Aorta (tissue), 5 donors: ENCODE measurements around the gene ACCSL. TPM values are rescaled to one million over a fixed set of nuclear protein-coding genes. Genes with fewer than 3 reads are reported as not detected.

ENCODE experiments used
- ATAC-seq: fragments of 200-7000 bp; cut with Tn5 transposase; one replicate; pipeline ENCODE4 v1.9.1; 2022; ENCODE audit warnings: moderate library complexity; ENCODE audit not compliant: low FRiP score
- DNase-seq, 2 donors: peaks; one replicate each; pipeline ENCODE4 v3.0.0-alpha.2; 2020
- H3K27ac ChIP-seq, 2 donors: one replicate each; pipeline ENCODE4 v1.5.1; 2013; ENCODE audit warnings: low read length in 2 of 2, mild to moderate bottlenecking in 2 of 2, moderate library complexity in 2 of 2, control low read depth in 1 of 2, inconsistent platforms in 1 of 2, low read depth in 1 of 2
- H3K27me3 ChIP-seq, 2 donors: one replicate each; pipeline ENCODE4 v1.6.1; 2013; ENCODE audit warnings: control low read depth in 1 of 2, low read length in 1 of 2, mild to moderate bottlenecking in 1 of 2, moderate library complexity in 1 of 2; ENCODE audit not compliant: insufficient read depth in 2 of 2, control insufficient read depth in 1 of 2
- H3K36me3 ChIP-seq, 2 donors: one replicate each; pipeline ENCODE4 v1.6.1; 2013; ENCODE audit warnings: control low read depth in 1 of 2, low read length in 1 of 2, mild to moderate bottlenecking in 1 of 2; ENCODE audit not compliant: insufficient read depth in 2 of 2, control insufficient read depth in 1 of 2
- H3K4me1 ChIP-seq, 2 donors: one replicate each; pipeline ENCODE4 v1.6.1; 2013; ENCODE audit warnings: low read length in 2 of 2, control low read depth in 1 of 2, mild to moderate bottlenecking in 1 of 2, moderate library complexity in 1 of 2; ENCODE audit not compliant: insufficient read depth in 2 of 2, control insufficient read depth in 1 of 2
- H3K4me3 ChIP-seq, 2 donors: one replicate each; pipeline ENCODE4 v1.5.1; 2013; ENCODE audit warnings: low read length in 2 of 2, control low read depth in 1 of 2, mild to moderate bottlenecking in 1 of 2
- H3K9me3 ChIP-seq: one replicate; pipeline ENCODE4 v1.6.1; 2013; ENCODE audit warnings: mild to moderate bottlenecking, low read length; ENCODE audit not compliant: control insufficient read depth
- WGBS, 2 donors: extraction: QIAGEN DNeasy Blood & Tissue Kit; methylation state at CpG; one replicate each; pipeline ENCODE4 v1.1.7; 2013; 5-methylcytosine and 5-hydroxymethylcytosine counted together
- intact Hi-C, 2 donors: fragments of 100-400 bp; cut with DNase I; formaldehyde crosslinking; loops; one replicate each; pipeline versions ENCODE4 v1.14.2 to v1.15.0; 2022
- polyA plus RNA-seq, 2 donors: library from polyadenylated mRNA; stranded (reverse); fragments of 200-250 nt; gene quantifications; one replicate each; pipeline ENCODE4 v1.2.3, GENCODE V29; 2013
- total RNA-seq, 2 donors: library from RNA; stranded (reverse); fragmentation: NEBNext Ultra II Directional; extraction: Animal tissue kit (Norgen Biotek cat#: 25700); gene quantifications; one replicate each; pipeline ENCODE4 v1.2.1, GENCODE V29; 2021
- donor health status: healthy with polysubstance abuse.
- donor health status: Bipolar disorder and iron deficiency.
- donor health status: DM: no; HTN: no; CAD: no.
- donor health status: DM: no; HTN: no; CAD: no.
- donor health status: DM: yes; HTN: yes; CAD: no.

ACCSL gene
- total and polyA plus RNA-seq, 4 donors = not detected

DNA sequence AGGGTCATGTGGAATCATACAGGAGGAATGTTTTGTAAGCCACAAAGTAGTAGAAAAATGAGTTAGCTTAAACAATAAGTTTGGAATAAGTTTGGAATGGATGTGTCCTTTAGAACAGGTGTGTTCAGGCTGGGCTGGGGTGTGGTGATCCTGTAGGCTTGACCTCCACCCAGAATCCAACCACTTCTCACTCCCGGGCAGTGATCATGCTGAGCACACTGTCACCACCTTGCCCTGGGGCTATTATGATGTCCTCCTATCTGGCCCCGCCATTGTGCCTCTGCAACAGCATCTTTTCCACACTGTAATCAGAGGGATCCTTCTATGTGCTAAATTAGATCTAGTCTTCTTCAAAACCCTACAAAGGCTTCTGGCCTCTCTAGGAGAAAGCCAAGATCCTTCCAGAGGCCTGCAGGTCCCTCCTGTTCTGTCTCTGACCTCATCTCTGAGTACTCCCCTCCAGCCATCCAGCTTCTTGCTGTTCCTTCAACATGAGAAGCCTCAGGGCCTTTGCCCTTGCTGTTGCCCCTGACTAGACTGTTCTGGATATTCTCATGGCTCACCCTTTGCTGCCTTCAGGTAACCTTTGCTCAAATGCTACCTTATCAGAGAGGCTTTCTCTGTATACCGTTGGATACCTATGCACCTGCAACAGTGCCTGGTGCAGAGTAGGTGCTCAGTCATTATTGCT is 18.8 kb upstream of the ACCSL start:
- Histone ChIP-seq H3K27ac (peak overlapping the region in 1 of 2 donors; percentile 98), H3K4me3 (no peak overlapping the region), H3K9me3 (no peaks in the 10 kb centered on the region), H3K27me3 (no peaks in the 10 kb centered on the region), H3K4me1 (peaks cover 0 to 11% of the 10 kb centered on the region in 2 donors), H3K36me3 (no peaks in the 10 kb centered on the region)
- intact Hi-C loops = loop anchor here in 1 of 2 donors (2.0 kb wide), 1 partner anchor 82 kb away; no protein-coding TSS in a partner anchor
- no peak for DNase-seq
- 93 to 95% methylated on average over 3 of the region's 3 CpGs for WGBS, 2 donors
- ATAC-seq = no peak

DNA sequence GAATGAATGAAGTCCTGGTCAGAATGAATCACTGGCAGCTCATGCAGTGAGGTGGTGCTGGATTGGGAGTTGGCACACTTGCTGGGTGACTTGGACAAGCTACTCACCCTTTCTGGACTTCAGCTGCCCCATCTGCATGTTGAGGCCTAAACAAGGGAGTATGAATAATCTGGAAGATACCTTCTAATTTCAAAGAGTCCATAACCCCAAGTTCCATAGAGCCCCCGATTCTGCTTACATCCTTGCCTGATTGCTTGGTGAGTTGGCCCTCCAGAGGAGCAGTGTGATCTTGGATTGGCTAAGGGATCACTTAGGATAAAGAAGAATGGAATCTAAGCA is 18.3 kb upstream of the ACCSL start:
- WGBS, 2 donors = 96 to 100% methylated on average over 1 of the region's 1 CpG
- Histone ChIP-seq H3K4me1 (peaks cover 0 to 11% of the 10 kb centered on the region in 2 donors), H3K4me3 (no peak overlapping the region), H3K27me3 (no peaks in the 10 kb centered on the region), H3K36me3 (no peaks in the 10 kb centered on the region), H3K9me3 (no peaks in the 10 kb centered on the region), H3K27ac (peak overlapping the region; percentile 9 to 98)
- ATAC-seq (no peak), DNase-seq (peak in 1 of 2 donors; percentile 38)
- intact Hi-C loops = loop anchor here in 1 of 2 donors (2.0 kb wide), 1 partner anchor 83 kb away; no protein-coding TSS in a partner anchor

DNA sequence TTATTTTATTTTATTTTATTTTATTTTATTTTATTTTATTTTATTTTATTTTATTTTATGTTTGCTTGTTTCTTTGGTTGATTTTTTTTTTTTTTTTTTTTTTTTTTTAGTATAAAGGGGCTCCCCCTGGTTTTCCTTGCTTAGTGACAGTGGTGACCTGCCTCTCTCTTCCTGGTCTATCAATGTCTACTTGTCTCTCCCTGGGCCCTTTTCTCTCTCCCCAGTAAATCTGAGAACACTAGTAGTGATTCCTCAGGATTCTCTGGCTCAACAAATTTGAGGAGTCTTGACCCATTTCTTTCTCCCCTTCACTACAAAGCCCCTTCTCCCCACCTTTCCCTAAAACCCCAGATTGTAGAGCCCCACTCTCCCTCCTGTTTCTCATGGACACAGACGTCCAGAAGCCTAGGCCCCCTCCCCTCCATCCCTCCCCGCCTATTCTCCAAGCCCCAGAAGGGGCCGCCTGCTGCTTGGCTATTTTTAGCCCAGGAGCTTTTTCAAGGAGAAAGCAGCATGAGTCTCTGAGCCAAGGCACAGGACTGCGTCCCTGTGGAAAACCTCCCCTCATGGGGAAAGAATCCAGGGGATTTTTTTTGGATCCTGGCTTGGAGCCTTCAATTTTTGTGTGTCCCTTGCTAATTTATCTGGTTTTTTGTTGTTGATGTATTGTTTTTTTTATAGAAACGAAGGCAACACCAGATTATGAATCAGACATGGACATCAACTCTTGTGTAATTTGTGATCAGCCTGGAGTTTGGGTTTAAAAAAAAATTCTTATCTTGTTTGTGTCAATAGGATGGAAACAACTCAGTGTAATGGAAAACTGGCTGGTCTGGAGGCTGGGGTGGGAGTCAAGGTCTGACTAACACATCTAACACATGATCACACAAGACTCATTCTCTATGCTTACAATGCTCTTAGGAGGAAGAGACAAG is 17.5 kb upstream of the ACCSL start:
- 2 to 3% methylated on average over 5 of the region's 5 CpGs for WGBS, 2 donors
- H3K4me1 ChIP-seq = peaks cover 0 to 11% of the 10 kb centered on the region in 2 donors
- intact Hi-C loops = loop anchor here (2.0 to 10.0 kb wide), 3 partner anchors 13 to 83 kb away; no protein-coding TSS in a partner anchor
- DNase-seq = peak; percentile 83 to 88
- H3K27me3 ChIP-seq = no peaks in the 10 kb centered on the region
- no peaks in the 10 kb centered on the region for H3K36me3 ChIP-seq
- peak; percentile 85 for ATAC-seq
- H3K27ac ChIP-seq = peak overlapping the region; percentile 98 to 100
- H3K9me3 ChIP-seq = no peaks in the 10 kb centered on the region
- H3K4me3 ChIP-seq = no peak overlapping the region

DNA sequence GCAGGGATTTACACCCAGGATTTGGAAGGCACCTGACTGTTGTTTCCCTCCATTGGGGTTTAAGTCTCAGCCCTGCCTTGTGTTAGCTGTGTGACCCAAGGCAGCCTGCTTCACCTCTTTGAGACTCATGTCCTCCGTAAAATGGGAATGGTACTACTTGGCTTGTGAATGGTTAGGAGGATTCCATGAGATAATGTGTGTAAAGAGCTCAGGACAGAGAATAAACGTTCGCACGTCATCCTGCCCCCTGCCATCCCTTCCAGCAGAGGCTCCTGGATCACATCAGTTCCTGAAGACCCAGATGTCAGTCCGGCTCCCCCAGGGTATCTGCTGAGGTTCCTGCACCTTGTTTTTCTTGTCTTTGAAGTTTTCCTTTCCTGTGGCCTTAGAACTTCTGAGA is 16.8 kb upstream of the ACCSL start:
- peaks cover 0 to 11% of the 10 kb centered on the region in 2 donors for H3K4me1 ChIP-seq
- no peaks in the 10 kb centered on the region for H3K9me3 ChIP-seq
- no peaks in the 10 kb centered on the region for H3K36me3 ChIP-seq
- H3K27me3 ChIP-seq = no peaks in the 10 kb centered on the region
- no peak for ATAC-seq
- DNase-seq = no peak
- 65% methylated on average over 5 of the region's 5 CpGs for WGBS, 2 donors
- no peak overlapping the region for H3K4me3 ChIP-seq
- peak overlapping the region; percentile 98 to 100 for H3K27ac ChIP-seq
- intact Hi-C loops = loop anchor here (2.0 to 10.0 kb wide), 2 partner anchors 14 to 46 kb away; no protein-coding TSS in a partner anchor

DNA sequence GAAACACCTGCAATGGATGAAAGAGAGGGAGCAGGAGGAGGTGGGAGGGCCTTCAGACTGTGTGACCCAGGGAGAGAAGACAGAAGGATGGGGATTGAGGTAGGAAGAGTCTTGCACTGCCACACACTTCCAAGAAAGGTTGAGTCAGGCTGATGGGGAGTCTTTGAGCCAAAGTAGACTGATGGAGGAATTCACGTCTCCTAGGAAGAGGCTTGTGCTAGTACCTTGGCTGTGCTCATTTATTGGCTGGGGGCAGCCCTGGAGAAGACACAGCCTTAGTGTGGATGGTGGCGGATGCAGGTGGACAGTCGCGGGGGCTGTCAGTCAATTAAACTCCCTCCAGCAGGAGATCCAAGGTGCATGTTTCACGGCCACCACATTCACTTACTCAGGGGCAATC is 16.2 kb upstream of the ACCSL start:
- ATAC-seq = no peak
- DNase-seq = no peak
- Histone ChIP-seq H3K4me1 (peaks cover 0 to 11% of the 10 kb centered on the region in 2 donors), H3K27ac (peak overlapping the region; percentile 98 to 100), H3K4me3 (no peak overlapping the region), H3K36me3 (no peaks in the 10 kb centered on the region), H3K9me3 (no peaks in the 10 kb centered on the region), H3K27me3 (no peaks in the 10 kb centered on the region)
- intact Hi-C loops = loop anchor here (2.0 to 10.0 kb wide), 2 partner anchors 15 to 47 kb away; no protein-coding TSS in a partner anchor
- WGBS, 2 donors = 76 to 77% methylated on average over 5 of the region's 5 CpGs

DNA sequence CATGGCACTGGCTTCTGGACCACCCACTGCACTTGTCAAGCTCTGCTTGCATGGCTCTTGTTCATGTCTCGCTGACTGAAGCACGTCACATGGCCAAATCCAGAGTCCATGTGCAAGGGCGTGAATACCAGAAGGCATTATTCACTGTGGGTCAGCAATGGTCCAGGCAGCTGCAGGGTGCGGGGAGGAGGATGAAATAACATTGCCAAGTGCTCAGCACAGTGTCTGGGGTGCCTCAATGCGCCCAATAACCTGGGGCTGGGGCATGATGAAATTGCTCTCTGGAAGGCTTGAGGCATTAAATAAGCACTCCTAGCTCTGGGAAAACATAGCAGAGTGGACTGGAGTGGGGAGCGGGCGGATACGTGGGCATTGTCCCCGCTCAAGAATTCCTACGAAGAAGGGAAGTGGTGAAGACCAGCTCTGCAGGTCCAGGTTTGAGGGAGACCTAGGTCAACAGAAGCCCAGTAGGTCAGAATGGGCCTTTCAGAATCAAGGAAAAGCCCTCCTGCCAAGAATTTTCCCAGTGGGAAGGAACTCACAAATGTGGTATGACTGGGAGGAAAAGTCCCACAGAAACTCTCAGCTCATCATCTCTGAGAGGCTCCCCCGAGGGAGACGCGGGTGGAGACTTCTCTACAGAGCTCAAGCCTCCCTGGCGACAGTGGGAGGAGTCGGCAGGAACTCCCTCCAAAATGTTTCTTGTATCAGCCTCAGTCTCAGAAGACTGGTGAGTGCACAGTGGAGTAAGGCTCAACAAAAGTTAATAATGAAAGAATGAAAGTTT is 15.3 kb upstream of the ACCSL start:
- DNase-seq = peak; percentile 88 to 91
- peak; percentile 55 for ATAC-seq
- H3K4me1 ChIP-seq = peaks cover 5 to 11% of the 10 kb centered on the region in 2 donors
- H3K27ac ChIP-seq = peak overlapping the region; percentile 73 to 100
- no peaks in the 10 kb centered on the region for H3K9me3 ChIP-seq
- no peaks in the 10 kb centered on the region for H3K36me3 ChIP-seq
- WGBS, 2 donors = 21 to 23% methylated on average over 15 of the region's 15 CpGs
- no peaks in the 10 kb centered on the region for H3K27me3 ChIP-seq
- no peak overlapping the region for H3K4me3 ChIP-seq
- intact Hi-C loops = loop anchor here (1.0 to 10.0 kb wide), 3 partner anchors 44 to 88 kb away; no protein-coding TSS in a partner anchor

DNA sequence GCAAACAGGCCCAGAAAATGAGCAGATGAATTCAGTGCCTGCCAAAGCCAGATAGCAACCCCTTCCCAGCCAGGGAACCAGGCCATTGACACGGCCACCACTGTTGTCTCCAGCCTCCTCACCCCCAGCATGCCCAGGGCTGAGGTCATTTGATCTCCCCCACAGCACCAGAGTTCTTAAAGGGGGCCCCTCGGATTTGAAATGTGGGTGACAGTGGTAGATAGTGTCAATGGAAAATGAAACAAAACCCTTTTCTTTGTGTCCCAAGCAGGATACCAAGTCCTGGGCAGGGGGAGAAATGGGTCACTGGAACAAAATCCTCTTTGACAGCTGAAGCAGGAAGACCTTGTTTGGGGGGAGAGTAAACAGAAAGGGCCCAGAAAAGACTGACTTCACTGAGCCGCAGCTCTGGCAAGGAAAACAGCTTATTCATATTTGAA is 14.3 kb upstream of the ACCSL start:
- H3K4me3 ChIP-seq = no peak overlapping the region
- DNase-seq (no peak), ATAC-seq (no peak)
- no peaks in the 10 kb centered on the region for H3K27me3 ChIP-seq
- 28 to 31% methylated on average over 3 of the region's 3 CpGs for WGBS, 2 donors
- H3K9me3 ChIP-seq = no peaks in the 10 kb centered on the region
- peak overlapping the region; percentile 73 to 100 for H3K27ac ChIP-seq
- H3K4me1 ChIP-seq = peaks cover 5 to 11% of the 10 kb centered on the region in 2 donors
- intact Hi-C loops = loop anchor here (2.0 to 10.0 kb wide), 2 partner anchors 49 to 89 kb away; no protein-coding TSS in a partner anchor
- H3K36me3 ChIP-seq = no peaks in the 10 kb centered on the region

DNA sequence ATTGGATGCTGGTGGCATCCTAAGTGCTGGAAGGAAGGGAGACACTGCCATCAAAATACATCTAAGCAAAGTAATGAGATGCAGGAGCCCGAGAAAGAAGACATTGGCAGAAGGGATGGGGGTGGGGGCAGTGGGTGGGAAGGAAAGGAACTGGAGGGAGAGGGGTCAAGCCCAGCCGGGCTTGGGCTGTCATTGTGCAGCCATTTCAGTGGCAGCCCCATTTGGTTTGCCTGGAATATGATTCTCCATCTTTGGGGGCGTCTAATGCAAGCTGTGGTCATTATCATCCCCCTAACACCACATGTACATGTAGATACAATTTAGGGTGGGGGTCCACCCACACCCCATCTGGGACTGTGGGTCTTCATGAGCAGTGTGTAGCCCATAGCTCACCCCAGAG is 13.9 kb upstream of the ACCSL start:
- no peaks in the 10 kb centered on the region for H3K9me3 ChIP-seq
- H3K36me3 ChIP-seq = no peaks in the 10 kb centered on the region
- H3K27me3 ChIP-seq = no peaks in the 10 kb centered on the region
- 57 to 62% methylated on average over 3 of the region's 3 CpGs for WGBS, 2 donors
- no peak overlapping the region for H3K4me3 ChIP-seq
- DNase-seq = no peak
- peak overlapping the region; percentile 73 to 100 for H3K27ac ChIP-seq
- no peak for ATAC-seq
- peaks cover 5 to 11% of the 10 kb centered on the region in 2 donors for H3K4me1 ChIP-seq
- intact Hi-C loops = loop anchor here (2.0 to 10.0 kb wide), 2 partner anchors 49 to 89 kb away; no protein-coding TSS in a partner anchor
